Measurements from ENCODE around the gene NTN4.
"Not testable (repeated sequence)": the region's sequence is repeated elsewhere in the genome, so short reads cannot be mapped to it uniquely, and the experiment has no call there.

NTN4 gene

DNA sequence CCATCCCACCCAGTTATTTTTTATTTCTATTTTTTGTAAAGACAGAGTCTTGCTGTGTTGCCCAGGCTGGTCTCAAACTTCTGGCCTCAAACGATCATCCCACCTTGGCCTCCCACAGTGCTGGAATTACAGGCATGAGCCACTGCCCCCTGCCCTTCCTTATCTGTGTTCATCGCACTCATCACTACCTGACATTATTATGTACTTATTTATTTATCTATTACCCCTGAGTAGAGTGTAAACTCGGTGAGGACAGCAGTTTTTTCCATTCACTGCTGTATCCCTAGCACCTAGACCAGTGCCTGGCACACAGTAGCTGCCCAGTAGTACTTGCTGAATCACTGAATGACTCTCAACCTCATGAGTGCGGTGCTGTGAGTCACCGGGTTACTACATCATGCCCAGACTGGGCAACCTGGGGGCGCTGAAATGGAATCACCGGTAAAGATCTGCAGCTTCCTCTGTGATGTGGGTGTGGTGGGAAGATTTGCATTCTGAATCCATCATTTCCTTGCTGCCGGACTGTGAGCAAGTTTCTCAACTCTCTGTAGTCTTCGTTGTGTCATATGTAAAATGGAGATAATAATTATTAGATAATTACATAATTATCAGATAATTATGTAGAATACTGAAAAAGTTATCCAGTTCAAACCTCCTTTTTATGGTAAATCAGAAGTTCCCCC is 157.4 kb downstream of the NTN4 start:
- in situ Hi-C loops (cut with MboI; ENCODE audit: low sequenced_read_pairs) = no loop called here

DNA sequence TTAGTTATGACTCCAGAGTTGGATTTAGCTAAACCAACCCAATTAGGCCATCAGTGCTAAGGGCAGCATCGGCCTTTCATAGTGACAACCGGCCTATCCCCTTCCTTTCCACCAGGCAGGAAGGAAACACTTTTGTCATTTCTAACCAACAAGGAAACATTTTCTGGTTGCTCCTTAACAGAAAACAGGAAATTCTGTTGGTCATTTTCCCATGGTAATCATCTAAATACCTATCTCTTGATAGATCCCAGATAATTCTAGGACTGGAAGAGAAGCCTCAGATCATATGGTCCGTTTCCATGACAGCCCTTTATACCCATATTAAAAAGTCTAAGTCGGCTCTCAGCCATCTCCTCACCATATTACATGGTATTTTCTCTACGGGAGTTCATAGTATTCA is 160.1 kb downstream of the NTN4 start:
- in situ Hi-C loops (cut with MboI; ENCODE audit: low sequenced_read_pairs) = no loop called here

DNA sequence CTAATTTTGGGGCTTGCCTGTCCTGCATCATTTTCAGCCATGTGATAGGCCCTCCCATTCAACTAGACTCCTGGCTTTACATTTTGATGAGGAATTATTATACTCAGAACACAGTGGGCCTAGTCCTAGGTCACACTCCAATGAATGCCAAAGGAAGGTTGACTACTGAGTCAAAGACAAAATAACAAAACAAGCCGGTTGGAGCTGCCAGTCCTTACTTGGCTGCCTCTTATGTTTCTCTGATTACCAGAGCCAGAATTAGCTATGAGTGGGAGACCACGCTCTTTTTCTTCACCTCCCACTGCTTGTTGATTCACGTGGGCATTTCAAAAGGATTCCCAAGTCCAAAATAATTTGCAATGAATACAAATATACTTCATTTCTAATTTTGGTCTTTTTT is 161.2 kb downstream of the NTN4 start:
- in situ Hi-C loops (cut with MboI; ENCODE audit: low sequenced_read_pairs) = no loop called here

DNA sequence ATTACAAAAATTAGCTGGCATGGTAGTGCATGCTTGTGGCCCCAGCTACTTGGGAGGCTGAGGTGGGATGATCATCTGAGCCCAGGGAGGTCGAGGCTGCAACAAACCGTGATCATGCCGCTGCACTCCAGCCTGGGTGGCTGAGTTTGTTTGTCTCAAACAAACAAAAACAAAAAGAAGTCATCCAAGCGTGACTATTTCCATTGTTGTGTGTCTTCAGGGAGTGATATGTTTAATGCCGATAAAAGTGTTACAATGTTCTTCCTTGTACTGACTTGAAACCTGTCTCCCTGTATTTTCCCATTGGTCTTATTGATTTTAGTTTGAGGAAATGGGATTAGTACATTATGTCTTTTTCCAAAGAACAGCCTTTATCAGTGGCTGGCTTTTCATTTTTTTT is 163.7 kb downstream of the NTN4 start:
- in situ Hi-C loops (cut with MboI; ENCODE audit: low sequenced_read_pairs) = no loop called here

DNA sequence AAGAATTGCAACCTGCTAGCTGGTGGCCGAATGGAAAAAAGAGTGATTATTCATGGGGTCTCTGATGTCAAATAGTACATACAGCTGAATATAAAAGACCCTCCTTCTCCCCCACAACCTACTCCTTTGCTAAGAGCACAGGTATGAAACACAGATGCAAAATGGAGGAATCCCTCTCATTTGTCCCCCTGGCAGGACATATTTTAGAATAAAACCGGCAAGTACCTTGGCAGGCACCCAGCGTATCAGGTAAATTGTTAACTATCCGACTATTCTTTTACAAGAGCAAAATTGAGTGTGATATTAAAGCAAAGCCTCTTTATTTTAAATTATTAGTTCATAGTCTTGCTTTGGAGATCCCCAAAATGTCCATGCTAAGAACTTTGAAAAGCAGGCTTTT is 165.6 kb downstream of the NTN4 start:
- in situ Hi-C loops (cut with MboI; ENCODE audit: low sequenced_read_pairs) = no loop called here

DNA sequence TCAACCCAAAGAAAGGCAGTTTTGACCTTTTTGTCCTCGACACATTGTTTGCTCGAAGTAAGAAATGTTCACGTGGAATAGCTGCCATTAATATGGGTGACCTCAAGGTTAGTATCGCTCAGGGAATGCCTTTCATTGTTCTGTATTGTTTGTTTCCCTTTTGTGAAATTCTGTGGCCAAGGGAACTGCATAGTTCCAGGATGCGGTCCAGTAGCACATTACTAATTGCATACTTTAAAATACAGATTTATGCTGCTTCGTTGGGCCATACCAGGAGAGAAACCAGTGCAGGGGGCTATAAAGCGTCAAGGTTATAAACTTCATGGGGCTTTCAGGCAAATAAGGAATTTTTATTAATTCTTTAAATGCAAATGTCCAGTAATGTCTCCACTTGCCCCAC is 166.0 kb downstream of the NTN4 start:
- in situ Hi-C loops (cut with MboI; ENCODE audit: low sequenced_read_pairs) = no loop called here

DNA sequence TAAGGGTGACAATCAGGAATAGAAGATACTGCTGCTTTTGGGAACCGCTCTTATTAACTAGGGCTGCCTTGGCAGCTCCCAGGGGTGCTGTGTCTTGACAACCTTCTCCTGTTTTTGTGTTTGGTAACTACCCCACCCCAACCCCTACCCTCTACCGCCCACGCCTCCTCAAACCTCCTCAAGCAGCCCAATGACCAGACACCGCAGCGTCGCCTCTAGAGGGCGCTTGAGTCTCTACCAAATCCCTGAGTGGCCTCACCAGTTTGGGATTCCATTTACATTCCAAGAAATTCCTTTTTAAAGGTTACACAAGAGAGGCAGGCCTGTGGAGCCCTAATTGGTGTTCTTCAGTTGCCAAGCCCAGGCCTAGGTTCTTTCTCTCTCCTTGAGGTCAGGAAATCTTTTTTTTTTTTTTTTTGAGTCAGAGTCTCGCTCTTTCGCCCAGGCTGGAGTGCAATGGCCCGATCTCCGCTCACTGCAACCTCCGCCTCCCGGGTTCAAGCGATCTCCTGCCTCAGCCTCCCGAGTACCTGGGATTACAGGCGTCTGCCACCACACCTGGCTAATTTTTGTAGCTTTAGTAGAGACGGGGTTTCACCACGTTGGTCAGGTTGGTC is 166.9 kb downstream of the NTN4 start:
- in situ Hi-C loops (cut with MboI; ENCODE audit: low sequenced_read_pairs) = no loop called here

DNA sequence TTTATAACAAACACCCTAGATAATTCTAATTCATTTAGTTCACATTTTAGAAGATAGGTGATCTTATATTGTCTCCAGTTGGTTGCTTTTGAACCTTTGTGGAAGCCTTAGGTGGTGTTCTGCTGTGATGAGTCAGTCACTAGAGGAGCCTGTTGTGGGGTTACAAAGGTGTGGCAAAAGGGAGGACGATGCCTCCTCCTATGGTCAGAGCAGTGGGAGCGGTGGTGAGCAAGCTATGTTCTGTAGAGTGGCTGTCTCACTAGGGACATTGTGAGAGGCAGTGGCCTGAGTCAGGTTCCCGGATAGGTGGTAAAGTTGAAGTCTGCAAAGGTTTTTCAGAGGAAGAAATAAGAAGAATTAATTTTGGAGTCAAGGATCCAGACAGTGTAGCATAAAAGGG is 167.7 kb downstream of the NTN4 start:
- in situ Hi-C loops (cut with MboI; ENCODE audit: low sequenced_read_pairs) = no loop called here

DNA sequence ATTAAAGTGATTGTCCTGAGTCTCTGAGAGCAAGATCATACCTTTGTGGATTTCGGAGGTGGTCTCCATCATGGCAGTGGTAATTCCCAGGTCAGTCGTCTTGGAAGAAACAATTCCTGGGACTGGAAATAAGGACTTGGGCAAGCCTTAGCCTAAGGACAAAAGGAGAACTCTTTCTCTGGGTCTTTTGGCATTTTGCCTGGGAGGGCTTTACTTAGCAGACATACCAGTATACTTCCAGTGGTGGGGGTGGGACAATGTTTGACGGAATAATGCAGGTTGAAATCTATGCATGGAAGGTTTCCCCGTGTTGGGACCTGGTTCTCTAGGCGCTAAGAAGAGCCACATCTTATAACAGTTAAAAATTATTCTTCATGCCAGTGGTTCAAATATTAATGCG is 168.8 kb downstream of the NTN4 start:
- in situ Hi-C loops (cut with MboI; ENCODE audit: low sequenced_read_pairs) = no loop called here

DNA sequence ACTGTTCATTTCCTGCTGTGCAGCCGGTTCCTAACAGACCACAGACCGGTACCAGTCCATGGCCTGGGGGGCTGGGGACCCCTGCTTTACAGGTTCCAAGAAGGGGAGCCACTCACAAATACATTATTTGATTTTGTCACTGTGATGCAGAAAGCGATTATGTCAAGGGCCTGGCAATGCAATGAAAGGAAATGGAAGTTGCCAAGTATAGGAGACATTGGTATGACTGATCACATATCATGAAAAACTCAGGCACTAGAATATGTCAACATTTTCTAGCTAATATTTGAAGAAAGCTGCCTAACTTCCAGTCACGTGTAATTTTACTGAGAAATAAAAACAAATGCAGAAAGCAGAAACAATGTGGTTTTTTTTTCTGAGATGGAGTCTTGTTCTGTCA is 170.4 kb downstream of the NTN4 start:
- in situ Hi-C loops (cut with MboI; ENCODE audit: low sequenced_read_pairs) = no loop called here

DNA sequence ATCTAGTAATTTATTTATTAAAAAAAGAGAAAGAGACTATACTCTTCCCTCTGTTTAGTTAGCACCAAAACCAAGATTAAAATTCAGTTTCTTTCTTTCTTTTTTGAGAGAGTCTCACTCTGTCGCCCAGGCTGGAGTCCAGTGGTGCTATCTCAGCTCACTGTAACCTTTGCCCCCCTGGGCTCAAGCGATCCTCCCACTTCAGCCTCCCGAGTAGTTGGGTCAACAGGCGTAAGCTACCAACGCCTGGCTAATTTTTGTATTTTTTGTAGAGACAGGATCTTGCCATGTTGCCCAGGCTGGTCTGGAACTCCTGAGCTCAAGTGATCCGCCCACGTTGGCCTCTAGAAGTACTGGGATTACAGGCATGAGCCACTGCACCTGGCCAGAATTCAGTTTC is 174.1 kb downstream of the NTN4 start:
- in situ Hi-C loops (cut with MboI; ENCODE audit: low sequenced_read_pairs) = not testable (repeated sequence)

DNA sequence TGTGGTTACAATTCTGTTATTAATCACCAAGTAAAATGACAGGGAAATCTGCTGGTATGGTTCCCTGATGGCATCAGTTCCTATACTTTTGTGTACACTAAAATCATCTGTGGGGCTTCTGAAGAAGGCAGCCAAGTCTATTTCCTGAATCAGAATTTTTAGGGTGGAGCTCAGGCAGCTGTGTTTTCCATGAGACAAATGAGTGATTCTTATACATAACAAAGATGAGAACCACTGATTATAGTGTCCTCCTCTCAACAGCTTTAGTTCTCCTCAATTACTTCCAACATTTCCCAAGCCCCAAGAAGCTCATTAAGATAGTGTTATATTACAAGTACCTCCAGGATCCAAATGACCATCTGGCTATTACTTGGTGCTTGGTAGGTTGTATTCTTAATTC is 174.8 kb downstream of the NTN4 start:
- in situ Hi-C loops (cut with MboI; ENCODE audit: low sequenced_read_pairs) = no loop called here

DNA sequence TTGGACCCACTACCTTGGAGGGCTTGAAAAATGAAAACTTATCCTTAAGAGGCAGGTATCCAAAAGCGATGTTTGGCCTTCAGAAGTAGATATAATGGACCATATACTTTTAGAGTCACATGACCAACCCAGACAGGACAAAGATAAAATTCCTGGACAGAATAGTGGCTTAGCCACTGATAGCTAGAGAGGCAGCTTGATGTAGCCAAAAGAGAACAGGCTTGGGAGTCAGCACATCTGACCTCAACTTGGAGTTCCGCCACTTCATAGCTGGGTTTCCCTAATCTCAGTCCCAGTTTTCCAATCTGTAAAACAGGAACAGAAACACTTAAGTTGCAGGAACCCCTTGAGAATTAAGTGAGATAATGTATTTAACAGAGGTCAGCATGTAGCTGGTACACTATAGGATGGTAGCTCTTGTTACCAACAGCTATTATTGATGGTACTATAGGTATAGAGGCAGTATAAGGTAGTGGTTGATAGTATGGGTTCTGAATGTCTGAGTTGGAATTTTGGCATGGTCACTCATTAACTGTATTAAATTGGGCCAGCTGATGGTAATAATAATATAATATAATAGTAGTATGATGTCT is 176.1 kb downstream of the NTN4 start:
- in situ Hi-C loops (cut with MboI; ENCODE audit: low sequenced_read_pairs) = no loop called here

DNA sequence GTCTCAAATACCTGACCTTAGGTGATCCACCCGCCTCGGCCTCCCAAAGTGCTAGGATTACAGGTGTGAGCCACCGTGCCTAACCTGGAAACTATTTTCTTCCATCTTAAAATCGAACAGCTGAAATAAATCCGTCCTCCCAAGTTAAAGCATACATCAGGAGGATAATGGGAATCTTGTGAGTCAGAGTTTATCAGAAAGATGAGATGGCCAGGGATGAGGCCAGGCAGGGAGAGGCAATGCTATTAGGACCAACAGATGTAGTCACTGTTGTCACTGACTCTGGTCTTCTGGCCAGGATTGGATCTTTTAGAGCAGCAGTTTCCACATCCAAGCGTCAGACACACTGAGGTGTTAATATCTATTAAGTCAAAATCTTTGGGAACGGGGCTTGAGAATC is 177.5 kb downstream of the NTN4 start:
- in situ Hi-C loops (cut with MboI; ENCODE audit: low sequenced_read_pairs) = no loop called here

DNA sequence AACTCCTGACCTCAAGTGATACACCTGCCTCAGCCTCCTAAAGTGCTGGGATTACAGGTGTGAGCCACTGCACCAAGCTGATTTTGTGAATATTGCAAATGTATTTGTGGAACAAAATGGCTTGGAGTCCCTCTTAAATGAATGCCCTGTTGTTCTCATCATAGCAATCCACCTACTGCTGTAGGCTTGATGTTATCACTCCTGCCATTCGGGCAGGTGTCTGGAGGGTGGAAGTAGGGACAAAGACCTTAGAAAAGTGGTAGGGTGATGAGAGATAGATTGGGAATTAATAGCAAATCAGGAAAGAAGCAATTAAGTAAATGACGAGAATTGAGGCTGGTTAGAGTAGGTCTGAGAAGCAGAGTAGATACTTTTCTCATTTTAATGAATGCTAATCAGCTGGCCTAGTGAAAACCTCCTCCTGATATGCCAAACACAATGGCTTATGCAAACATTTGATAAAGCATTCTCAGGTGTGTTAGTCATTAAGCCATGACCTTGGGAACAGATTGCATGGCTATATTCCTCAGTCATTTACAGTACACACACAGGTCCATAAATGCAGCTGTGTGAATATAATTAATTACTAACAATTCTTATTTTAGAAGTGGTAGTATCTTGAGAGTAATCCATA is 178.8 kb downstream of the NTN4 start:
- in situ Hi-C loops (cut with MboI; ENCODE audit: low sequenced_read_pairs) = no loop called here

DNA sequence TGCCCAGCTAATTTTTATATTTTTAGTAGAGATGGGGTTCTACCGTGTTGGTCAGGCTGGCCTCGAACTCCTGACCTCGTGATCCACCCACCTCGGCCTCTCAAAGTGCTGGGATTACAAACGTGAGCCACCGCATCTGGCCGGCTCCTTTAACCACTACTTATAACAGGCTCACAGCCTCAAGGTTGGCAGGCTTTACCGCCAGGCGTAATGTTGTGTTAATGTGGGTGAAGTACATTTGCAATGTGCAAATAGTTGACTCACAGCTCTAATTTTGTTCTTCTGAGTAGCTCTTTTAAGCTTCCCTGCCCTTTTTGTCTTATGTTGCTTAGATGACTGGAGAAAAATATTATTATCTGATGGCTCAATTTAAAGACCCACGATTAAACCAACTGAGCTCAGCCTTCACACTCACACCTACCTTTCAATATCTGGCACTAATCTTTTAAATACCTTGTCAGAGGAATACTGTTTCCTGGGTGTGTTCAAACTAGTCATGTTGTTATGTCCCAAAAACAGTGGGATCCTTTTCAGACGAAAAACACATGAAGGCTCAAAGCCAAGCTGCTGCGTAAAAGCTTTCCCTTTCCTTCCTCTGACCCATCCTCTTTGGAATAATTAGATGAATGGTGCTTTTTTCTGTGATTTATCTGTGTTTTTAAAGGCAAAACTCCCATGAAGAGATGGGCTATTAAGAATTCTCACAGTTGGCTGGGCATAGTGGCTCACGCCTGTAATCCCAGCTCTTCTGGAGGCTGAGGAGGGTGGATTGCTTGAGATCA is 182.1 kb downstream of the NTN4 start:
- in situ Hi-C loops (cut with MboI; ENCODE audit: low sequenced_read_pairs) = no loop called here
